A673 (cell line): ENCODE measurements around the gene AHCYL2. TPM values are rescaled to one million over a fixed set of nuclear protein-coding genes. Genes with fewer than 3 reads are reported as not detected.

Experiments used
- BruUV-seq: library from RNA; stranded (reverse); fragments of 400-500 nt; replicated peaks from 2 replicates; lab custom pipeline; 2021; lab: Mats Ljungman, UMichigan
- CTCF ChIA-PET: fragments of 300-600 bp; sonication (Branson Sonifier 250); formaldehyde crosslinking; loops from one replicate; lab custom pipeline; 2022; ENCODE audit warnings: antibody characterized with exemption; lab: Charles Lee
- POLR2A ChIA-PET: fragments of 300-600 bp; sonication (Branson Sonifier 250); formaldehyde crosslinking; loops from one replicate; lab custom pipeline; 2022; ENCODE audit warnings: antibody characterized with exemption; ENCODE audit not compliant: low non-redundant PET; lab: Charles Lee
- DNase-seq: peaks from one replicate; pipeline ENCODE4 v3.0.0-alpha.2; 2015; ENCODE audit warnings: low spot score
- H3K27ac ChIP-seq: fragments of 200-600 bp; sonication (generic); 2 replicates; pipeline ENCODE4 v1.5.1; 2016; ENCODE audit warnings: mixed run types, low read depth, mild to moderate bottlenecking, mixed read lengths, antibody characterized with exemption, low read length; ENCODE audit not compliant: poor library complexity, severe bottlenecking
- H3K27me3 ChIP-seq: fragments of 200-600 bp; sonication (generic); replicated peaks from 2 replicates; pipeline ENCODE4 v1.6.1; 2017; ENCODE audit warnings: mixed run types, low read depth, mild to moderate bottlenecking, mixed read lengths, antibody characterized with exemption, low read length; ENCODE audit not compliant: insufficient read depth, poor library complexity
- H3K36me3 ChIP-seq: fragments of 200-600 bp; sonication (generic); 2 replicates; pipeline ENCODE4 v1.6.1; 2016; ENCODE audit warnings: mixed run types, mild to moderate bottlenecking, mixed read lengths, antibody characterized with exemption, low read length; ENCODE audit not compliant: insufficient read depth, poor library complexity, severe bottlenecking
- H3K4me1 ChIP-seq: fragments of 200-600 bp; sonication (generic); 2 replicates; pipeline ENCODE4 v1.6.1; 2017; ENCODE audit warnings: mixed run types, mild to moderate bottlenecking, mixed read lengths, antibody characterized with exemption, low read length; ENCODE audit not compliant: insufficient read depth, poor library complexity, severe bottlenecking
- H3K4me3 ChIP-seq: fragments of 200-600 bp; sonication (generic); 2 replicates; pipeline ENCODE4 v1.5.1; 2016; ENCODE audit warnings: low read depth, mixed run types, mild to moderate bottlenecking, mixed read lengths, low read length; ENCODE audit not compliant: poor library complexity, severe bottlenecking
- H3K9me3 ChIP-seq: fragments of 200-600 bp; sonication (generic); 2 replicates; pipeline ENCODE4 v1.6.1; 2016; ENCODE audit warnings: mixed run types, low read depth, mild to moderate bottlenecking, mixed read lengths, antibody characterized with exemption, low read length; ENCODE audit not compliant: poor library complexity, severe bottlenecking
- EZH2 ChIP-seq: fragments of 200-600 bp; sonication (generic); IDR thresholded peaks from 2 replicates; pipeline ENCODE4 v1.6.1; 2017; ENCODE audit warnings: borderline replicate concordance, low read depth, mild to moderate bottlenecking, mixed read lengths, antibody characterized with exemption, low read length; ENCODE audit not compliant: poor library complexity, severe bottlenecking
- intact Hi-C: fragments of 100-400 bp; cut with micrococcal nuclease; formaldehyde crosslinking; loops from one replicate; pipeline ENCODE4 v1.10.0; 2022; ENCODE audit not compliant: unreplicated experiment
- total RNA-seq: library from RNA; stranded (reverse); gene quantifications from 2 replicates; pipeline ENCODE4 v1.2.3, GENCODE V29; 2021
- TF ChIP-seq, protein P1 (sequence below): fragments of 300-800, 200-600 bp; sonication (generic); conservative IDR thresholded peaks from 2 replicates; pipeline ENCODE4 v1.5.1; 2017; ENCODE audit warnings: low read depth, mild to moderate bottlenecking, antibody characterized with exemption, low read length, moderate library complexity, mixed read lengths

AHCYL2 gene
- total RNA-seq, 1 experiment from 2014 or later, result 35.2 TPM

DNA sequence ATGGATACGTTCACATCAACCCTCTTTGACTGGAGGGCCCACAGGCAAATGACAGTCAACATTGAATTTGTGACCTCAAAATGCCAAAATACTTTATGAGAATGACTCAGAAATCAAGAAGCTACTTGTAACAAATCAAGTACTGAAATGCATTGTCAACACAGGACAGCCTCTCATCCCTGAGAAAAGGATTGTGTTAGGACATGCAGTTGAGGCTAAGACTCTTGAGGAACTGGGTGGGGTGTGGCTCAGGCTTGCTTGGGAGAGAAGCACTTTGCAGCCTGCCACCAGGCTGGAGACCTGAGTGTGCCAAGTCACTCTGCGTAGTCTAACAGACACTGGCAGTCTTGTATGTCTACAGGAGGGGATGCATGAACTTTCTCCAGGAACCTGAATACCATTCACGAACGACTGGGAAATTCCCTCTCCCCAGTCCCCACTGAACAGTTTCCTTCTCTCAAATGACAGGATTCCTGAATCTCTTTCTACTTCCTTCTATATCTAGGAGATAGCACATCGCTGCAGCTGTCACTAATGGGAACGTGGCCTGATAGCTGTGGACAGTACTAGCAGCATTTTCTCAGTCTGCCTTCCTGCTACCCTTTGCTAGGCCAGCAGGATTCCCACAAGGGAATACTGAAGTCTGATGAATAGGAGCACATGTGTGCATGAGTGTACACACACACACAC lies 39.7 kb upstream of the AHCYL2 start:
- BruUV-seq, result no TSS peak
- Histone ChIP-seq H3K4me3 (no peak overlapping the region), H3K27ac (no peak overlapping the region), H3K4me1 (peaks cover 5% of the 10 kb centered on the region), H3K36me3 (no peaks in the 10 kb centered on the region), H3K27me3 (no peaks in the 10 kb centered on the region), H3K9me3 (no peaks in the 10 kb centered on the region)
- CTCF ChIA-PET, result no interaction called here
- no peak for TF ChIP-seq EZH2
- TF ChIP-seq, protein P1, sequence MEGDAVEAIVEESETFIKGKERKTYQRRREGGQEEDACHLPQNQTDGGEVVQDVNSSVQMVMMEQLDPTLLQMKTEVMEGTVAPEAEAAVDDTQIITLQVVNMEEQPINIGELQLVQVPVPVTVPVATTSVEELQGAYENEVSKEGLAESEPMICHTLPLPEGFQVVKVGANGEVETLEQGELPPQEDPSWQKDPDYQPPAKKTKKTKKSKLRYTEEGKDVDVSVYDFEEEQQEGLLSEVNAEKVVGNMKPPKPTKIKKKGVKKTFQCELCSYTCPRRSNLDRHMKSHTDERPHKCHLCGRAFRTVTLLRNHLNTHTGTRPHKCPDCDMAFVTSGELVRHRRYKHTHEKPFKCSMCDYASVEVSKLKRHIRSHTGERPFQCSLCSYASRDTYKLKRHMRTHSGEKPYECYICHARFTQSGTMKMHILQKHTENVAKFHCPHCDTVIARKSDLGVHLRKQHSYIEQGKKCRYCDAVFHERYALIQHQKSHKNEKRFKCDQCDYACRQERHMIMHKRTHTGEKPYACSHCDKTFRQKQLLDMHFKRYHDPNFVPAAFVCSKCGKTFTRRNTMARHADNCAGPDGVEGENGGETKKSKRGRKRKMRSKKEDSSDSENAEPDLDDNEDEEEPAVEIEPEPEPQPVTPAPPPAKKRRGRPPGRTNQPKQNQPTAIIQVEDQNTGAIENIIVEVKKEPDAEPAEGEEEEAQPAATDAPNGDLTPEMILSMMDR, result no peak
- POLR2A ChIA-PET, result no interaction called here
- intact Hi-C loops, result no loop called here
- no peak for DNase-seq

DNA sequence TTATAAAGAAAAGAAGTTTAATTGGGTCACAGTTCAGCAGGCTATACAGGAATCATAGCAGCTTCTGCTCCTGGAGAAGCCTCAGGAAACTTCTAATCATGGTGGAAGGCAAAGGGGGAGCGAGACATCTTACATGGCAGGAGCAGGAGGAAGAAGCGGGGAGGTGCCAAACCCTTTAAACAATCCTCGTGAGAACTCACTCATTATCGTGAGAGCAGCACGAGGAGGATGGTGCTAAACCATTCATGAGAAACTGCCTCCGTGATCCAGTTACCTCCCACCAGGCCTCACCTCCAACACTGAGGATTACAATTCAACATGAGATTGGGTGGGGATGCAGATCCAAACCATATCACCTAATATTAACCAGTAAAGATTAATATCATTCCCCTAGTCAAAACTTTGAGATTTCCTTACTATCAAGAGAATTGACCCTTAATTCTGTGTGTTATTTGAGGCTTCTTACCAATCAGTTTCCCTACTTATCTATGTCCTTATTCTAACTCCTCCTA lies 38.0 kb upstream of the AHCYL2 start:
- DNase-seq, result no peak
- TF ChIP-seq EZH2, result no peak
- TF ChIP-seq, protein P1, result no peak
- intact Hi-C loops, result no loop called here
- POLR2A ChIA-PET, result no interaction called here
- Histone ChIP-seq H3K4me3 (no peak overlapping the region), H3K36me3 (no peaks in the 10 kb centered on the region), H3K27me3 (no peaks in the 10 kb centered on the region), H3K4me1 (peaks cover 11% of the 10 kb centered on the region), H3K27ac (no peak overlapping the region), H3K9me3 (no peaks in the 10 kb centered on the region)
- CTCF ChIA-PET, result no interaction called here
- no TSS peak for BruUV-seq

DNA sequence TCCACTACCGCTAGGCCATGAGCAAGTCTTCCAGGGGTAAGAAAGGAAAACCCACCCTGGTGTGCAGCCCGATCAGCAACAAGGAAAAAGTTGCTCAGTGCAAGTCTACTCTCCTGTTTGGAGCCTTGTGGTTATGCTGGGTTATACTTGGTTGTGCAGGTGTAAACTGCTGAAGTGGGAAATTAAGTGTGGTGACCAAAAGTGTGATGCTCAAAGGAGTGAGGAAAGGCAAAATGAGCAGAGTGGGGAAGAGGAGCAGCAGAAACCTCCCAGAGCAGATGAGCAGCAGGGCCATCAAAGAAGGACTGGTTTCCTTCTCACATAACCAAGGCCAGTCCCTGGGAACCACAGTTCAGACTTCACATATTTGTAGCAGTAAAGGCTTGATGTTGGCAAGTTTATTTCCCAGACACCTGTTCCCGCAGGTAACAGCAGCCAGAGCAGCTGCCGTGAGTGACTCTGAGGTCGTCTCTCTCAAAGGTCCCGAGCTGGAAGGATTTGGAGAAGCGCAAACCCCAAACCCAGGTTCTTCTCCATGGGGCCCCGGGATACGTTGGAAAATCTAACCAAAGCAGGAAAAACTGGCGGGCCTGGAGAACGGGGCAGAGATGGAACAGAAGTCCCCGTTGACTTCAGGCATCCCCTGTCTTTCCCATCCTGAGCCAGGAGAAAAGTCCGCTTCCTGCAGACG lies 37.0 kb upstream of the AHCYL2 start:
- no peak for DNase-seq
- CTCF ChIA-PET, result interaction anchor here (0.7 kb wide), 1 partner anchor 102 kb away, joined by 5 read pairs; no protein-coding TSS in a partner anchor
- Histone ChIP-seq H3K4me1 (peaks cover 11% of the 10 kb centered on the region), H3K4me3 (peak overlapping the region; percentile 83), H3K36me3 (no peaks in the 10 kb centered on the region), H3K9me3 (no peaks in the 10 kb centered on the region), H3K27ac (peak overlapping the region; percentile 94), H3K27me3 (no peaks in the 10 kb centered on the region)
- TF ChIP-seq, protein P1, result no peak
- no peak for TF ChIP-seq EZH2
- BruUV-seq, result no TSS peak
- POLR2A ChIA-PET, result interaction anchor here (0.7 kb wide), 1 partner anchor 74 kb away, joined by 10 read pairs; no protein-coding TSS in a partner anchor
- intact Hi-C loops, result no loop called here
